GM21786 (cell line): Measurements from ENCODE around the gene TMEM190.

Experiments
- ATAC-seq: cut with Tn5 transposase; IDR thresholded peaks from one replicate; pipeline ENCODE4 v1.9.1; 2021; ENCODE audit not compliant: unreplicated experiment

Gene TMEM190

GRCh38 chr19:55369653-55370304 is 6.8 kb upstream of the TMEM190 start:
- ATAC-seq, result no peak

- ATAC-seq, result no peak
These were observed 6.2 kb upstream of the TMEM190 start, which contains the start of gene IL11 for GRCh38 chr19:55370305-55370988. Gene IL11 (minus strand): TSS chr19:55370463. CDS start chr19:55370310, 153 bp downstream.

- no peak for ATAC-seq
These were observed 4.1 kb upstream of the TMEM190 start for GRCh38 chr19:55372316-55373081.

- no peak for ATAC-seq
These were observed 3.2 kb upstream of the TMEM190 start for GRCh38 chr19:55373306-55373992.

- ATAC-seq, result no peak
These were observed 2.5 kb upstream of the TMEM190 start for GRCh38 chr19:55373993-55374757.

- ATAC-seq, result no peak
These were observed 918 bp downstream of the TMEM190 start for GRCh38 chr19:55377356-55378131.

- ATAC-seq, result no peak
These were observed 2.5 kb downstream of the TMEM190 start for GRCh38 chr19:55379174-55379573.

- ATAC-seq, result no peak
These were observed 5.4 kb downstream of the TMEM190 start for GRCh38 chr19:55382013-55382412.

- ATAC-seq, result no peak
These were observed 6.0 kb downstream of the TMEM190 start for GRCh38 chr19:55382522-55383054.

GRCh38 chr19:55383279-55384130 is 6.9 kb downstream of the TMEM190 start:
- ATAC-seq, result no peak

GRCh38 chr19:55384131-55384919 is 7.7 kb downstream of the TMEM190 start, which contains the start of gene TMEM238:
Gene TMEM238 (minus strand): TSS chr19:55384292. CDS start chr19:55384259, 33 bp downstream.
- ATAC-seq, result no peak

- peak; percentile 56 for ATAC-seq
These were observed 8.5 kb downstream of the TMEM190 start for GRCh38 chr19:55384920-55385723.

GRCh38 chr19:55385724-55386492 is 9.3 kb downstream of the TMEM190 start, which contains the start of gene RPL28:
Gene RPL28 (plus strand): TSS chr19:55385932. CDS start chr19:55386358, 426 bp downstream.
- ATAC-seq, result peak; percentile 61

GRCh38 chr19:55386493-55386971 is 9.9 kb downstream of the TMEM190 start:
- no peak for ATAC-seq

- no peak for ATAC-seq
These were observed 11.3 kb downstream of the TMEM190 start for GRCh38 chr19:55387736-55388497.
